MCF 10A (cell line): ENCODE results near the gene IFT80. TPM values are rescaled to one million over a fixed set of nuclear protein-coding genes. Genes with fewer than 3 reads are reported as not detected.

Source experiments
- BruUV-seq: library from RNA; stranded (reverse); fragments of 400-500 nt; replicated peaks from 2 replicates; lab custom pipeline; 2021; lab: Mats Ljungman, UMichigan
- CTCF ChIA-PET: fragments of 300-600 bp; sonication (Branson Sonifier 250); formaldehyde crosslinking; extraction: SDS; loops from one replicate; lab custom pipeline; 2021; ENCODE audit warnings: antibody characterized with exemption, inconsistent platforms; lab: Yijun Ruan, JAX
- POLR2A ChIA-PET: fragments of 300-600, 350-650 bp; sonication (Branson Sonifier 250); formaldehyde crosslinking; extraction: SDS; loops from one replicate; lab custom pipeline; 2020; ENCODE audit warnings: antibody characterized with exemption, inconsistent platforms; lab: Yijun Ruan, JAX
- DNase-seq: peaks from one replicate; pipeline ENCODE4 v3.0.0-alpha.2; 2018; ENCODE audit not compliant: unreplicated experiment
- H3K27ac Mint-ChIP-seq: one replicate; pipeline ENCODE4 v1.8.0; 2022; ENCODE audit warnings: mild to moderate bottlenecking, low read depth, mixed read lengths; ENCODE audit not compliant: unreplicated experiment
- H3K27me3 Mint-ChIP-seq: one replicate; pipeline ENCODE4 v1.8.0; 2022; ENCODE audit warnings: mixed read lengths; ENCODE audit not compliant: insufficient read depth, unreplicated experiment
- H3K36me3 Mint-ChIP-seq: one replicate; pipeline ENCODE4 v1.8.0; 2022; ENCODE audit warnings: mild to moderate bottlenecking, moderate library complexity, mixed read lengths; ENCODE audit not compliant: insufficient read depth, unreplicated experiment
- H3K4me1 Mint-ChIP-seq: one replicate; pipeline ENCODE4 v1.8.0; 2022; ENCODE audit warnings: mixed read lengths; ENCODE audit not compliant: insufficient read depth, unreplicated experiment
- H3K4me3 Mint-ChIP-seq: one replicate; pipeline ENCODE4 v1.8.0; 2022; ENCODE audit warnings: mild to moderate bottlenecking, moderate library complexity, mixed read lengths; ENCODE audit not compliant: unreplicated experiment
- H3K9me3 Mint-ChIP-seq: one replicate; pipeline ENCODE4 v1.8.0; 2022; ENCODE audit warnings: mixed read lengths; ENCODE audit not compliant: unreplicated experiment
- intact Hi-C: fragments of 100-400 bp; cut with micrococcal nuclease; formaldehyde crosslinking; loops from 2 replicates; pipeline ENCODE4 v1.14.1; 2022
- total RNA-seq: library from RNA; stranded (reverse); gene quantifications from 2 replicates; pipeline ENCODE4 v1.2.3, GENCODE V29; 2022
- TF ChIP-seq, protein P1 (sequence below): fragments of 200-600 bp; IDR thresholded peaks from one replicate; pipeline ENCODE4 v1.8.0; 2022; ENCODE audit warnings: antibody characterized with exemption, mild to moderate bottlenecking; ENCODE audit not compliant: unreplicated experiment

Gene IFT80
- total RNA-seq, 1 experiment from 2014 or later = 22.6 TPM

DNA sequence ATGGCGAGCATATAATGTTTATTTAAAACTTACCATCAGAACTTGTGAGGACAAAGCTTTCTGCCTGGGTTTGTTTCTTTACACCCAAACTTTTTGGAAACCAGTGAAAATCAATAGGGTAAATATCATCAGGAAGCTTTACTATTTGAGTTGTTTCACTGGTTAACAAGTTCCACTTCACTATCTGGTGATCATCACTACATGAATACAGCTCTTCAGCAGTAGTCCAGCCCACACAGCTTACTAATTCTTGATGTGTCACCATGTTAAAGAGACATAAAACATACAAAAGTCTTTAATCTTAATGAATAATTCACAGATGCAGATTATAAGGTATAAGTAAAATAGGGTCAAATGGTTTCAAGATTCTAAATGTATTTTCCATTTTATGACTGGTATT is 17.6 kb downstream of the IFT80 start:
- H3K4me3 Mint-ChIP-seq = no peak overlapping the region
- BruUV-seq = no TSS peak
- no peak overlapping the region for H3K27ac Mint-ChIP-seq
- peaks cover 26% of the 10 kb centered on the region for H3K36me3 Mint-ChIP-seq
- intact Hi-C loops = no loop called here
- CTCF ChIA-PET = no interaction called here
- POLR2A ChIA-PET = no interaction called here
- no peak for DNase-seq
- H3K27me3 Mint-ChIP-seq = no peaks in the 10 kb centered on the region
- H3K4me1 Mint-ChIP-seq = peaks cover 15% of the 10 kb centered on the region
- H3K9me3 Mint-ChIP-seq = no peaks in the 10 kb centered on the region
- TF ChIP-seq, protein P1, sequence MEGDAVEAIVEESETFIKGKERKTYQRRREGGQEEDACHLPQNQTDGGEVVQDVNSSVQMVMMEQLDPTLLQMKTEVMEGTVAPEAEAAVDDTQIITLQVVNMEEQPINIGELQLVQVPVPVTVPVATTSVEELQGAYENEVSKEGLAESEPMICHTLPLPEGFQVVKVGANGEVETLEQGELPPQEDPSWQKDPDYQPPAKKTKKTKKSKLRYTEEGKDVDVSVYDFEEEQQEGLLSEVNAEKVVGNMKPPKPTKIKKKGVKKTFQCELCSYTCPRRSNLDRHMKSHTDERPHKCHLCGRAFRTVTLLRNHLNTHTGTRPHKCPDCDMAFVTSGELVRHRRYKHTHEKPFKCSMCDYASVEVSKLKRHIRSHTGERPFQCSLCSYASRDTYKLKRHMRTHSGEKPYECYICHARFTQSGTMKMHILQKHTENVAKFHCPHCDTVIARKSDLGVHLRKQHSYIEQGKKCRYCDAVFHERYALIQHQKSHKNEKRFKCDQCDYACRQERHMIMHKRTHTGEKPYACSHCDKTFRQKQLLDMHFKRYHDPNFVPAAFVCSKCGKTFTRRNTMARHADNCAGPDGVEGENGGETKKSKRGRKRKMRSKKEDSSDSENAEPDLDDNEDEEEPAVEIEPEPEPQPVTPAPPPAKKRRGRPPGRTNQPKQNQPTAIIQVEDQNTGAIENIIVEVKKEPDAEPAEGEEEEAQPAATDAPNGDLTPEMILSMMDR = no peak

DNA sequence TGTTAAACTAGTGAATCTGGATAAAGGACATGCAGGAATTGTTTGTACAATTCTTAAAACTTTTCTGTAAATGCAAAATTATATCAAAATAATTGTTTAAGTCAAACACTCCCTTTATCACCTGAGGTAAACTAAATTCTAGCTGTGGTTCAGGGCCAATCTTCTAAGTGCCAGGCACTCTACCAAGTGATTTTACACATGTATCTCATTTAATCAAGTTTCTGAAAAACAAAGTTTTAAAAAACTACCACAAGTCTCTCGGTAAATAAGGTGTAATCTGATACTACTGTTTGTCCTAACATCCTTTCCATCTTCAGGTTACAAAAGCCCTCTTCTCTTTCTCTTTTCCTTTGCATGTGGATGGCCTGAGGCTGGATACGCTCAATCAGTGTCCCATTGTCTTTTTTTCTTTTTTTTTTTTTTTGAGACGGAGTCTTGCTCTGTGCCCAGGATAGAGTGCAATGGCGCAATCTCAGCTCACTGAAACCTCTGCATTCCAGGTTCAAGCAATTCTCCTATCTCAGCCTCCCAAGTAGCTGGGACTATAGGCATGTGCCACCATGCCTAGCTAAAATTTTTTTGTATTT is 19.3 kb downstream of the IFT80 start:
- POLR2A ChIA-PET = interaction anchor here (1.6 kb wide), 1 partner anchor 10 kb away, joined by 3 read pairs; no protein-coding TSS in a partner anchor
- H3K27ac Mint-ChIP-seq = no peak overlapping the region
- CTCF ChIA-PET = no interaction called here
- no TSS peak for BruUV-seq
- peaks cover 15% of the 10 kb centered on the region for H3K4me1 Mint-ChIP-seq
- intact Hi-C loops = no loop called here
- no peaks in the 10 kb centered on the region for H3K27me3 Mint-ChIP-seq
- no peak overlapping the region for H3K4me3 Mint-ChIP-seq
- H3K36me3 Mint-ChIP-seq = peaks cover 29% of the 10 kb centered on the region
- peak; percentile 63 for DNase-seq
- TF ChIP-seq, protein P1 = no peak
- H3K9me3 Mint-ChIP-seq = no peaks in the 10 kb centered on the region

DNA sequence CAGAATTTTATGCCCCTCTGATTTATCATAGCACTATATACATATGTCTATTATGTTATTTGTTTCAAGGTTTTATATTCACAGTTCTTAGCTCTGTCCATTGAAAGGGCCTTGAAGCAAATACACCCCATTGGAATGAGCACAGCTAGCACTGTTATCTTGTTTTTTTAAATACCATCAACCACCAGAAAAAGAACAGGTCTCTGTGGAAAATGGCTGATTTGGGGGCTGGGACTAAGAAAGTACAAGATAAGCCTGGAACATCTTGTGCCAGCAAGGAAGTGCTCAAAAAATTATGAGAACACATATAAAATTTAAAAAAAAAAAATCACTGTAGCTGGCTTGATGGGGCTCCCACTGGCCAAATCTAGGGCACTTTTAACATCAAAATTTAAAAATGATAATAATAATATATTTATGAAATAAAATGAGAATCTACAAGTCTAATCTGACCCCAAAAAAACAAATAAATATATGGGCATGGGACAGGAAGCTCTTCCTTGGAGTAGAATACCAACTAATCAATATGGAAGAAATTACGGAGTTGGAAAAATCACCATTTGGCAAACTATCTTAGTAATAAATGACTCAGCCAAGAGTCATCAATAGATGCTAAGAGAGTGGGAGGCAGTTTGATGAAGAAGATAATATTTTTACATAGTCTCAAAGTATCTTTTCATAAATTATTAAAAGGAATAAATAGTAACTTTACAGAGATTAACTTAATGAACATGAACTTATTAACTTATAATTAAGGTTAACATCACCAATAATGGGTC is 20.5 kb downstream of the IFT80 start:
- no peak overlapping the region for H3K4me3 Mint-ChIP-seq
- ChIA-PET POLR2A (interaction anchor here (0.5 to 1.1 kb wide), 3 partner anchors 8 to 150 kb away, joined by 3 read pairs; no protein-coding TSS in a partner anchor), CTCF (no interaction called here)
- H3K9me3 Mint-ChIP-seq = no peaks in the 10 kb centered on the region
- TF ChIP-seq, protein P1 = no peak
- H3K36me3 Mint-ChIP-seq = peaks cover 41% of the 10 kb centered on the region
- DNase-seq = no peak
- H3K27me3 Mint-ChIP-seq = no peaks in the 10 kb centered on the region
- peaks cover 15% of the 10 kb centered on the region for H3K4me1 Mint-ChIP-seq
- BruUV-seq = no TSS peak
- intact Hi-C loops = no loop called here
- H3K27ac Mint-ChIP-seq = no peak overlapping the region

DNA sequence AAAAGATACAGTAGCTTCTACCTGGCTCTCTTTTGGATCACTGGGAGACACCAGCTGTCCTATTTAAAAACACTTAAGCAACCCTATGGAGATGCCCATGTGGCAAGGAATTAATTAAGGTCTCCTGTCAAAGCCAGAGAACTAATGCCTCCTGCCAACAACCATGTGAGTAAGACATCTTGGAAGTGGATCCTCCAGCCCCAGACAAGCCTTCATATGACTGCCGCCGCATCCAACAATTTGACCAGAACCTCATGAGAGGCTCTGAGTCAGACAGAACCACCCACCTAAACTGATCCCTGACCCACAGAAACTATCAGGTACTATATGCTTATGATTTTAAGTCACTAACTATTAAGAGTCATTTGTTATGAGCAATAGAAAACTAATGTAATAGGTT is 22.3 kb downstream of the IFT80 start:
- ChIA-PET CTCF (interaction anchor here (1.3 kb wide), 1 partner anchor 344 kb away, joined by 3 read pairs; no protein-coding TSS in a partner anchor), POLR2A (no interaction called here)
- H3K36me3 Mint-ChIP-seq = peaks cover 36% of the 10 kb centered on the region
- no peak for DNase-seq
- no peak overlapping the region for H3K27ac Mint-ChIP-seq
- H3K4me3 Mint-ChIP-seq = no peak overlapping the region
- H3K9me3 Mint-ChIP-seq = no peaks in the 10 kb centered on the region
- H3K27me3 Mint-ChIP-seq = no peaks in the 10 kb centered on the region
- TF ChIP-seq, protein P1 = no peak
- intact Hi-C loops = no loop called here
- peaks cover 15% of the 10 kb centered on the region for H3K4me1 Mint-ChIP-seq
- BruUV-seq = no TSS peak
